NCI-H1092 (cell line): Measurements from ENCODE around the gene FASTK.

Experiments used
- DNase-seq: peaks from one replicate; lab custom pipeline; 2025; lab: John Stamatoyannopoulos, UW

The FASTK gene

GRCh38 chr7:151080522-151081169 is at the start of gene FASTK:
FASTK (minus strand) TSS chr7:151080809; CDS start chr7:151080766, 43 bp downstream.
- DNase-seq: peak; percentile 91

GRCh38 chr7:151129960-151130591 is 49.5 kb upstream of the FASTK start:
- DNase-seq: no peak

- no peak for DNase-seq
These were observed 48.7 kb upstream of the FASTK start for GRCh38 chr7:151129117-151129959.

GRCh38 chr7:151128716-151129115 is 48.1 kb upstream of the FASTK start:
- no peak for DNase-seq

GRCh38 chr7:151128144-151128543 is 47.5 kb upstream of the FASTK start:
- no peak for DNase-seq

- DNase-seq: no peak
These were observed 46.0 kb upstream of the FASTK start for GRCh38 chr7:151126491-151127137.

GRCh38 chr7:151125846-151126481 is 45.4 kb upstream of the FASTK start:
- no peak for DNase-seq

- DNase-seq: no peak
These were observed 44.8 kb upstream of the FASTK start for GRCh38 chr7:151125470-151125845.

- no peak for DNase-seq
These were observed 44.3 kb upstream of the FASTK start for GRCh38 chr7:151124899-151125399.

GRCh38 chr7:151124481-151124880 is 43.9 kb upstream of the FASTK start:
- DNase-seq: no peak

- peak; percentile 76 for DNase-seq
These were observed 43.3 kb upstream of the FASTK start for GRCh38 chr7:151123822-151124464.

GRCh38 chr7:151123158-151123821 is 42.7 kb upstream of the FASTK start:
- DNase-seq: no peak

- no peak for DNase-seq
These were observed 42.2 kb upstream of the FASTK start for GRCh38 chr7:151122796-151123157.

GRCh38 chr7:151122276-151122675 is 41.7 kb upstream of the FASTK start:
- DNase-seq: no peak

GRCh38 chr7:151121380-151122170 is 41.0 kb upstream of the FASTK start:
- DNase-seq: no peak

- DNase-seq: no peak
These were observed 40.3 kb upstream of the FASTK start for GRCh38 chr7:151120896-151121295.

GRCh38 chr7:151119902-151120301 is 39.3 kb upstream of the FASTK start:
- DNase-seq: no peak

GRCh38 chr7:151119055-151119415 is 38.4 kb upstream of the FASTK start:
- no peak for DNase-seq

- no peak for DNase-seq
These were observed 37.8 kb upstream of the FASTK start for GRCh38 chr7:151118108-151119054.
